K562 (cell line): Measurements from ENCODE around the gene DIP2B. TPM values are rescaled to one million over a fixed set of nuclear protein-coding genes. Genes with fewer than 3 reads are reported as not detected.
A peak's percentile ranks its signal among the peaks of the same experiment; 100 is the strongest.

Source experiments
- CHD1 ChIP-seq: fragments of 200-600 bp; sonication (generic); IDR thresholded peaks from one replicate; pipeline ENCODE4 v1.6.1; 2012; ENCODE audit warnings: mild to moderate bottlenecking, moderate library complexity, low read length, inconsistent platforms
- CHD2 ChIP-seq: IDR thresholded peaks from 2 replicates; pipeline ENCODE4 v1.6.1; 2011; ENCODE audit warnings: low read depth, low read length
- ESRRA ChIP-seq: fragments of 450-650 bp; IDR thresholded peaks from 2 replicates; pipeline ENCODE4 v1.6.1; 2014; ENCODE audit warnings: low read depth, mild to moderate bottlenecking, moderate library complexity, borderline replicate concordance
- FOXP1 ChIP-seq: sonication (generic); formaldehyde crosslinking; IDR thresholded peaks from 2 replicates; pipeline ENCODE4 v1.8.0; 2022; ENCODE audit warnings: mild to moderate bottlenecking, missing genetic modification reagents
- HNRNPLL ChIP-seq: fragments of 200-400 bp; formaldehyde crosslinking; IDR thresholded peaks from 2 replicates; pipeline ENCODE4 v1.6.1; 2017; ENCODE audit warnings: low read length, low read depth, mild to moderate bottlenecking; ENCODE audit not compliant: poor library complexity, severe bottlenecking
- KAT7 ChIP-seq: sonication (generic); formaldehyde crosslinking; IDR thresholded peaks from 2 replicates; pipeline ENCODE4 v1.8.0; 2022; ENCODE audit warnings: missing genetic modification reagents, mild to moderate bottlenecking, borderline replicate concordance
- KDM5B ChIP-seq: fragments of 200-600 bp; sonication (generic); IDR thresholded peaks from 2 replicates; pipeline ENCODE4 v1.6.1; 2012; ENCODE audit warnings: low read depth, mild to moderate bottlenecking, moderate library complexity, low read length, control low read depth, inconsistent platforms; ENCODE audit not compliant: insufficient replicate concordance
- KLF16 ChIP-seq: IDR thresholded peaks from 2 replicates; pipeline ENCODE4 v1.6.1; 2016; ENCODE audit warnings: antibody characterized with exemption
- NR1H2 ChIP-seq: sonication (generic); formaldehyde crosslinking; IDR thresholded peaks from 2 replicates; pipeline ENCODE4 v1.4.0; 2020; ENCODE audit warnings: mild to moderate bottlenecking, missing genetic modification reagents
- POLR2H ChIP-seq: IDR thresholded peaks from 2 replicates; pipeline ENCODE4 v1.6.1; 2016; ENCODE audit warnings: missing genetic modification characterization, low read depth, mild to moderate bottlenecking, control low read depth, missing compliant biosample characterization, moderate library complexity
- RBBP5 ChIP-seq: fragments of 200-600 bp; sonication (generic); IDR thresholded peaks from 2 replicates; pipeline ENCODE4 v1.6.1; 2012; ENCODE audit warnings: borderline replicate concordance, mild to moderate bottlenecking, low read length, control low read depth, inconsistent platforms; ENCODE audit not compliant: insufficient read depth, poor library complexity, severe bottlenecking
- RBM39 ChIP-seq: fragments of 200-400 bp; formaldehyde crosslinking; optimal IDR thresholded peaks from 2 replicates; pipeline ENCODE3; 2018; ENCODE audit warnings: low read depth, low read length
- RNF2 ChIP-seq: sonication (generic); IDR thresholded peaks from 2 replicates; pipeline ENCODE4 v1.6.1; 2016
- RREB1 ChIP-seq: fragments of 250-450 bp; sonication (Bioruptor Pico); IDR thresholded peaks from 2 replicates; pipeline ENCODE4 v1.4.0; 2020
- SIN3A ChIP-seq, 2 experiments: fragments of 150-350 bp in 1 of 2; IDR thresholded peaks; 2 replicates each; pipeline ENCODE4 v1.6.1; 2011 to 2016; ENCODE audit warnings: borderline replicate concordance in 2 of 2, low read depth in 2 of 2, low read length in 2 of 2, mild to moderate bottlenecking in 2 of 2, moderate library complexity in 2 of 2; ENCODE audit not compliant: control insufficient read depth in 1 of 2
- TEAD1 ChIP-seq, 2 experiments: fragments of 450-650 bp in 1 of 2; sonication (generic) in 1 of 2; formaldehyde crosslinking; IDR thresholded peaks; 2 replicates each; pipeline versions ENCODE4 v1.4.0 to v1.8.0; 2020 to 2022; ENCODE audit warnings: mild to moderate bottlenecking in 2 of 2, missing genetic modification reagents in 1 of 2
- U2AF1 ChIP-seq: fragments of 200-400 bp; formaldehyde crosslinking; optimal IDR thresholded peaks from 2 replicates; pipeline ENCODE3; 2017; ENCODE audit warnings: mild to moderate bottlenecking, low read depth, low read length, moderate library complexity
- ZNF232 ChIP-seq: sonication (generic); formaldehyde crosslinking; IDR thresholded peaks from 2 replicates; pipeline ENCODE4 v1.8.0; 2022; ENCODE audit warnings: mild to moderate bottlenecking, missing genetic modification reagents
- ZNF445 ChIP-seq: fragments of 250-450 bp; sonication (Bioruptor Pico); IDR thresholded peaks from 2 replicates; pipeline ENCODE4 v1.4.0; 2020; ENCODE audit warnings: low read depth, mild to moderate bottlenecking, moderate library complexity
- ZNF584 ChIP-seq: fragments of 200-800 bp; sonication (Bioruptor generic); IDR thresholded peaks from 2 replicates; pipeline ENCODE4 v1.6.1; 2016; ENCODE audit warnings: low read depth, mild to moderate bottlenecking, missing genetic modification characterization, missing compliant biosample characterization
- ZNF644 ChIP-seq: fragments of 200-800 bp; sonication (Bioruptor generic); IDR thresholded peaks from 2 replicates; pipeline ENCODE4 v1.6.1; 2016; ENCODE audit warnings: low read depth, missing genetic modification characterization, missing compliant biosample characterization
- polyA plus RNA-seq, 8 experiments: library from polyadenylated mRNA; depleted of rRNA in 4 of 8; stranded (reverse) in 5 of 8; unstranded in 3 of 8; fragments of >200 nt; fragmentation: Nextera tagmentation in 2 of 8; fragmentation: Illumina TruSeq in 1 of 8; extraction: Ambion mirVana in 2 of 8; extraction: Trizol in 1 of 8; gene quantifications; 2 replicates each; pipeline versions ENCODE4 v1.2.1 to v1.2.3, GENCODE V29; 2011 to 2014; ENCODE audit warnings: inconsistent platforms in 1 of 8, missing spikeins in 1 of 8
- total RNA-seq, 7 experiments: library from RNA; depleted of rRNA in 6 of 7; stranded (reverse); fragments of >200 nt in 6 of 7; fragmentation: Illumina TruSeq in 2 of 7; extraction: Trizol in 2 of 7; gene quantifications; 2 replicates each; pipeline versions ENCODE4 v1.2.1 to v1.2.3, GENCODE V29; 2011 to 2021; ENCODE audit warnings: low replicate concordance in 1 of 7

The DIP2B gene
- total and polyA plus RNA-seq, 9 of the 15 experiments (the other 6 are each of a cell fraction or from before 2014, with no cell fraction given), result 4.6 to 26.1 (median 18.8) TPM

- TF ChIP-seq NR1H2 (CRISPR knock-in tag), result peak; percentile 35; the same call in 1 of the 2 replicates
- TF ChIP-seq POLR2H (tag), result peak; percentile 54; the same call in 1 of the 2 replicates
- peak; percentile 88; the same call in 1 of the 2 replicates for TF ChIP-seq KAT7 (CRISPR knock-in tag)
- TF ChIP-seq ESRRA, result 0 out of 2 replicates have a peak, but pooled peaks have one; percentile 12
- TF ChIP-seq RREB1, result peak; percentile 50; the same call in 1 of the 2 replicates
- TF ChIP-seq ZNF232, result 0 out of 2 replicates have a peak, but pooled peaks have one; percentile 22
- TF ChIP-seq ZNF445 (CRISPR knock-in tag), result 0 out of 2 replicates have a peak, but pooled peaks have one; percentile 31
- TF ChIP-seq RBBP5, result peak; percentile 86
- TF ChIP-seq FOXP1 (CRISPR knock-in tag), result 0 out of 2 replicates have a peak, but pooled peaks have one; percentile 14
- peak; percentile 25 for TF ChIP-seq CHD1
- TF ChIP-seq RBM39, result peak; percentile 55
- TF ChIP-seq U2AF1, result peak; percentile 66
- 0 out of 2 replicates have a peak, but pooled peaks have one; percentile 27 for TF ChIP-seq RNF2
- TF ChIP-seq SIN3A (IDR thresholded peaks at IDR 0.05; ENCODE audit: borderline replicate concordance in 2 of 2, control insufficient read depth in 1 of 2, low read depth in 2 of 2, low read length in 2 of 2), result peak in 1 of 2 experiments; percentile 39; a peak in 1 of 4 replicates
- 0 out of 2 replicates have a peak, but pooled peaks have one; percentile 1 for TF ChIP-seq KLF16
- TF ChIP-seq ZNF584 (CRISPR knock-in tag), result peak; percentile 69; the same call in 1 of the 2 replicates
- peak; percentile 72; the same call in 1 of the 2 replicates for TF ChIP-seq ZNF644
- 0 out of 2 replicates have a peak, but pooled peaks have one; percentile 14 for TF ChIP-seq CHD2
- TF ChIP-seq KDM5B, result peak; percentile 17
- peak; percentile 54 for TF ChIP-seq HNRNPLL
- peak in 1 of 2 experiments; percentile 35; a peak in 1 of 4 replicates for TF ChIP-seq TEAD1 (CRISPR knock-in tag; IDR thresholded peaks at IDR 0.05)
Measured at GRCh38 chr12:50764286-50765094, 259.7 kb downstream of the DIP2B start (continued).
